ENCODE measurements around the gene CHST11.
"Not testable (repeated sequence)": the region's sequence is repeated elsewhere in the genome, so short reads cannot be mapped to it uniquely, and the experiment has no call there.

DNA sequence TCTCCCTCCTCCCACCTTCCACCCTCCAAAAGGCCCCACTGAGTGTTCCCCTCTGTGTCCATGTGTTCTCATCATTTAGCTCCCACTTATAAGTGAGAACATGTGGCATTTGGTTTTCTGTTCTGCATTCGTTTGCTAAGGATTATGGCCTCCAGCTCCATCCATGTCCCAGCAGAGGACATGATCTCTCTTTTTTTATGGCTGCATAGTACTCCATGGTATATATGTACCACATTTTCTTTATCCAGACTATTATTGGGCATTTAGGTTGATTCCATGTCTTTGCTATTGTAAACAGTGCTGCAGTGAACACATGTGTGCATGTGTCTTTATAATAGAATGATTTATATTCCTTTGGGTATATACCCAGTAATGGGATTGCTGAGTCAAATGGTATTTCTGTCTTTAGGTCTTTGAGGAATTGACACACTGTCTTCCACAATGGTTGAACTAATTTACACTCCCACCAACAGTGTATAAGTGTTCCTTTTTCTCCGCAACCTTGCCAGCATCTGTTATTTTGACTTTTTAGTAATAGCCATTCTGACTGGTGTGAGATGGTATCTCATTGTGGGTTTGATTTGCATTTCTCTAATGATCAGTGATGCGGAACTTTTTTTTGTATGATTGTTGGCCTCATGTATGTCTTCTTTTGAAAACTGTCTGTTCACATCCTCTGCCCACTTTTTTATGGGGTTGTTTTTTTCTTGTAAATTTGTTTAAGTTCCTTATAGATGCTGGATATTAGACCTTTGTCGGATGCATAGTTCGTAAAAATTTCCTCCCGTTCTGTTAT is 287.2 kb downstream of the CHST11 start:
- TF ChIP-seq, protein P1, sequence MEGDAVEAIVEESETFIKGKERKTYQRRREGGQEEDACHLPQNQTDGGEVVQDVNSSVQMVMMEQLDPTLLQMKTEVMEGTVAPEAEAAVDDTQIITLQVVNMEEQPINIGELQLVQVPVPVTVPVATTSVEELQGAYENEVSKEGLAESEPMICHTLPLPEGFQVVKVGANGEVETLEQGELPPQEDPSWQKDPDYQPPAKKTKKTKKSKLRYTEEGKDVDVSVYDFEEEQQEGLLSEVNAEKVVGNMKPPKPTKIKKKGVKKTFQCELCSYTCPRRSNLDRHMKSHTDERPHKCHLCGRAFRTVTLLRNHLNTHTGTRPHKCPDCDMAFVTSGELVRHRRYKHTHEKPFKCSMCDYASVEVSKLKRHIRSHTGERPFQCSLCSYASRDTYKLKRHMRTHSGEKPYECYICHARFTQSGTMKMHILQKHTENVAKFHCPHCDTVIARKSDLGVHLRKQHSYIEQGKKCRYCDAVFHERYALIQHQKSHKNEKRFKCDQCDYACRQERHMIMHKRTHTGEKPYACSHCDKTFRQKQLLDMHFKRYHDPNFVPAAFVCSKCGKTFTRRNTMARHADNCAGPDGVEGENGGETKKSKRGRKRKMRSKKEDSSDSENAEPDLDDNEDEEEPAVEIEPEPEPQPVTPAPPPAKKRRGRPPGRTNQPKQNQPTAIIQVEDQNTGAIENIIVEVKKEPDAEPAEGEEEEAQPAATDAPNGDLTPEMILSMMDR (conservative IDR thresholded peaks at IDR 0.05 in 1 of 2, IDR thresholded peaks at IDR 0.05 in 1 of 2; ENCODE audit: extremely low read depth in 1 of 2, insufficient read depth in 1 of 2, low read depth in 1 of 2, low read length in 2 of 2), result not testable (repeated sequence)
- TF ChIP-seq EZH2 (IDR thresholded peaks at IDR 0.05; ENCODE audit: borderline replicate concordance, low read length), result not testable (repeated sequence)
